ENCODE data around the gene ZBTB20.

- TF ChIP-seq CTCF (IDR thresholded peaks at IDR 0.05): no peak
- TF ChIP-seq POLR2A (IDR thresholded peaks at IDR 0.05): no peak
These were observed 604.7 kb downstream of the ZBTB20 start for GRCh38 chr3:114542359-114542758.
